GM12874 (cell line): ENCODE data around the gene JCAD.

Experiments
- CTCF ChIP-seq: IDR thresholded peaks from 2 replicates; pipeline ENCODE4 v1.5.1; 2011; ENCODE audit warnings: low read depth, mild to moderate bottlenecking, control low read depth, low read length, moderate library complexity; ENCODE audit not compliant: insufficient read depth

Gene JCAD

GRCh38 chr10:30036811-30037210 is 22.6 kb downstream of the JCAD start:
- no peak for TF ChIP-seq CTCF

GRCh38 chr10:30036341-30036740 is 23.0 kb downstream of the JCAD start:
- TF ChIP-seq CTCF = no peak

- TF ChIP-seq CTCF = no peak
These were observed 24.8 kb downstream of the JCAD start for GRCh38 chr10:30034433-30035137.

- TF ChIP-seq CTCF = no peak
These were observed 27.3 kb downstream of the JCAD start for GRCh38 chr10:30032125-30032524.

- TF ChIP-seq CTCF = no peak
These were observed 29.5 kb downstream of the JCAD start for GRCh38 chr10:30029872-30030256.

GRCh38 chr10:30029164-30029871 is 30.1 kb downstream of the JCAD start:
- no peak for TF ChIP-seq CTCF

GRCh38 chr10:30028738-30029030 is 30.7 kb downstream of the JCAD start:
- TF ChIP-seq CTCF = no peak
